C4-2B (cell line): ENCODE results near the gene PACRGL.

ENCODE experiments used
- H3K27ac ChIP-seq: fragments of 450-650 bp; 2 replicates; pipeline ENCODE4 v1.5.1; 2017
- CTCF ChIP-seq: fragments of 450-650 bp; conservative IDR thresholded peaks from 2 replicates; pipeline ENCODE4 v1.5.1; 2017; ENCODE audit warnings: mild to moderate bottlenecking
- ZFX ChIP-seq: fragments of 450-650 bp; IDR thresholded peaks from 2 replicates; pipeline ENCODE4 v1.6.1; 2017

Gene PACRGL

GRCh38 chr4:20675786-20676185, 24.5 kb upstream of the PACRGL start:
- TF ChIP-seq ZFX = no peak
- no peak for TF ChIP-seq CTCF
- H3K27ac ChIP-seq = no peak overlapping the region

- no peak for TF ChIP-seq ZFX
- no peak for TF ChIP-seq CTCF
Measured at GRCh38 chr4:20676501-20677197, 23.6 kb upstream of the PACRGL start.

GRCh38 chr4:20678400-20678799, 21.9 kb upstream of the PACRGL start:
- no peak overlapping the region for H3K27ac ChIP-seq
- TF ChIP-seq ZFX (no peak), CTCF (no peak)

More at GRCh38 chr4:20676501-20677197, 23.6 kb upstream of the PACRGL start:
- no peak overlapping the region for H3K27ac ChIP-seq

GRCh38 chr4:20679951-20680350, 20.3 kb upstream of the PACRGL start:
- no peak overlapping the region for H3K27ac ChIP-seq
- TF ChIP-seq CTCF (no peak), ZFX (no peak)

DNA sequence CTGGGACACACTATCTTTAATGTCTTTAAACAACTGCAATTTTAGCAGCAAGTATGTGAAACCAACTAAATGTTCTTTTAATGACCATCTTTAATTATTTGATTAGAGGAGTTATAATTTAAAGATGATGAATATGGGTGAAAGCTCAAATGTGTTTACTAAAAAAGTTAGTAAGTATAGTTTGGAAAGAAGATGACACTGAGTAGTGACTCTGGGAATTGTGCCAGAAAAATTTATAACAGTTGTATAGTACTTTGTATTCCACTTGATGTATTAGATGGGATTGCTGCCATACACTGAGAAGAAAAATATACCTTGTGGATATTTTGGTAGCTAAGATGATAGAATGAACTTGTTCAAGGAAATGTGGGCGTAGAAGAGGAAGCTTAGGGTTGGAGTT, 19.5 kb upstream of the PACRGL start:
- no peak for TF ChIP-seq CTCF

GRCh38 chr4:20681271-20681670, 19.0 kb upstream of the PACRGL start:
- H3K27ac ChIP-seq = no peak overlapping the region
- no peak for TF ChIP-seq CTCF
- TF ChIP-seq ZFX = no peak

More for the DNA sequence above, 19.5 kb upstream of the PACRGL start:
- no peak overlapping the region for H3K27ac ChIP-seq

DNA sequence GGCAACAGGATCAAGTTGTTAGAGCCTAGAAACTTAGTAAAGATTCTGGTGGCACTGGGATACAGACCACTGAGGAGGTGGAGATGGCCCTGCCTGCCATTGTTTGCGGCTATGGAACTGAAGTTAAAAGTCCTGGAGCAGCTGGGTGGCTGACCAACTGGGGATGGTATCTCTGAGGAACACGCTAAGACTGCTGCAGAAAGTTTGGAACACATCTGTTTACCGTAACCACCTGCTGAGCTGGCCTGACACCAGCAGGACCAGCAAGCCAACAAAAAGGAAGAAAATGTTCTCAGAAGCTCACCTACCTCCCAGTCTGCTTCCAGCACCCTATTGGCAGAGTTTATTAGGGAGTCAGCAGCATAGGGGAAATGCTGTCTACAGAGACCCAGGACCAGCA, 17.4 kb upstream of the PACRGL start:
- TF ChIP-seq CTCF (no peak), ZFX (no peak)
- H3K27ac ChIP-seq = no peak overlapping the region
